Measurements from ENCODE around the gene ZFP64.
"Not testable (repeated sequence)": the region's sequence is repeated elsewhere in the genome, so short reads cannot be mapped to it uniquely, and the experiment has no call there.

ZFP64 gene

GRCh38 chr20:52207020-52207810 is 15.6 kb upstream of the ZFP64 start:
- in situ Hi-C loops (cut with MboI; ENCODE audit: low sequenced_read_pairs) = no loop called here

- in situ Hi-C loops (cut with MboI; ENCODE audit: low sequenced_read_pairs) = no loop called here
Measured at GRCh38 chr20:52204136-52204535, 12.6 kb upstream of the ZFP64 start.

GRCh38 chr20:52201395-52201794 is 9.8 kb upstream of the ZFP64 start:
- in situ Hi-C loops (cut with MboI; ENCODE audit: low sequenced_read_pairs) = no loop called here

- in situ Hi-C loops (cut with MboI; ENCODE audit: low sequenced_read_pairs) = no loop called here
Measured at GRCh38 chr20:52200870-52201269, 9.3 kb upstream of the ZFP64 start.

GRCh38 chr20:52196845-52197244 is 5.3 kb upstream of the ZFP64 start:
- in situ Hi-C loops (cut with MboI; ENCODE audit: low sequenced_read_pairs) = no loop called here

GRCh38 chr20:52193886-52194545 is 2.4 kb upstream of the ZFP64 start:
- in situ Hi-C loops (cut with MboI; ENCODE audit: low sequenced_read_pairs) = no loop called here

- in situ Hi-C loops (cut with MboI; ENCODE audit: low sequenced_read_pairs) = no loop called here
Measured at GRCh38 chr20:52193133-52193532, 1.6 kb upstream of the ZFP64 start.

GRCh38 chr20:52192719-52193007 is 1.1 kb upstream of the ZFP64 start:
- in situ Hi-C loops (cut with MboI; ENCODE audit: low sequenced_read_pairs) = not testable (repeated sequence)

GRCh38 chr20:52191916-52192718 is 538 bp upstream of the ZFP64 start:
- in situ Hi-C loops (cut with MboI; ENCODE audit: low sequenced_read_pairs) = no loop called here

GRCh38 chr20:52190437-52191131 is 995 bp downstream of the ZFP64 start:
- in situ Hi-C loops (cut with MboI; ENCODE audit: low sequenced_read_pairs) = no loop called here

- in situ Hi-C loops (cut with MboI; ENCODE audit: low sequenced_read_pairs) = no loop called here
Measured at GRCh38 chr20:52181766-52182165, 9.8 kb downstream of the ZFP64 start.

- in situ Hi-C loops (cut with MboI; ENCODE audit: low sequenced_read_pairs) = no loop called here
Measured at GRCh38 chr20:52180180-52180840, 11.3 kb downstream of the ZFP64 start.

GRCh38 chr20:52179331-52180179 is 12.0 kb downstream of the ZFP64 start:
- in situ Hi-C loops (cut with MboI; ENCODE audit: low sequenced_read_pairs) = no loop called here

GRCh38 chr20:52178691-52179090 is 12.9 kb downstream of the ZFP64 start:
- in situ Hi-C loops (cut with MboI; ENCODE audit: low sequenced_read_pairs) = no loop called here

- in situ Hi-C loops (cut with MboI; ENCODE audit: low sequenced_read_pairs) = no loop called here
Measured at GRCh38 chr20:52175840-52176239, 15.7 kb downstream of the ZFP64 start.

- in situ Hi-C loops (cut with MboI; ENCODE audit: low sequenced_read_pairs) = no loop called here
Measured at GRCh38 chr20:52172392-52173047, 19.1 kb downstream of the ZFP64 start.

- in situ Hi-C loops (cut with MboI; ENCODE audit: low sequenced_read_pairs) = no loop called here
Measured at GRCh38 chr20:52171025-52171424, 20.6 kb downstream of the ZFP64 start.

GRCh38 chr20:52168116-52168515 is 23.5 kb downstream of the ZFP64 start:
- in situ Hi-C loops (cut with MboI; ENCODE audit: low sequenced_read_pairs) = no loop called here

GRCh38 chr20:52167232-52167840 is 24.2 kb downstream of the ZFP64 start:
- in situ Hi-C loops (cut with MboI; ENCODE audit: low sequenced_read_pairs) = no loop called here

All from HL-60/S4 treated with retinoic acid at 250 ng/mL for 4 days and 3 days (cell line).